GM06990 (cell line): Measurements from ENCODE around the gene SUV39H2.
"Not testable (repeated sequence)": the region's sequence is repeated elsewhere in the genome, so short reads cannot be mapped to it uniquely, and the experiment has no call there.

Experiments used
- DNase-seq: peaks from one replicate; pipeline ENCODE4 v3.0.0-alpha.2; 2011; ENCODE audit not compliant: insufficient read length; ENCODE audit errors: extremely low read depth
- H3K27me3 ChIP-seq: replicated peaks from 2 replicates; pipeline ENCODE4 v1.6.0; 2011; ENCODE audit warnings: low read length; ENCODE audit not compliant: control insufficient read depth, insufficient read depth
- H3K36me3 ChIP-seq: 2 replicates; pipeline ENCODE4 v1.5.1; 2011; ENCODE audit warnings: low read length; ENCODE audit not compliant: control insufficient read depth, insufficient read depth
- H3K4me3 ChIP-seq: replicated peaks from 2 replicates; pipeline ENCODE4 v1.5.1; 2011; ENCODE audit warnings: low read depth, mild to moderate bottlenecking, control low read depth, low read length
- CTCF ChIP-seq: IDR thresholded peaks from 2 replicates; pipeline ENCODE4 v1.5.1; 2011; ENCODE audit warnings: low read length, control low read depth, mild to moderate bottlenecking, inconsistent platforms; ENCODE audit not compliant: insufficient read depth, poor library complexity, severe bottlenecking

Gene SUV39H2

GRCh38 chr10:14905890-14906289 is 27.2 kb downstream of the SUV39H2 start:
- DNase-seq: no peak
- Histone ChIP-seq H3K27me3 (no peaks in the 10 kb centered on the region), H3K36me3 (peaks cover 16% of the 10 kb centered on the region), H3K4me3 (no peak overlapping the region)
- no peak for TF ChIP-seq CTCF

GRCh38 chr10:14906765-14907164 is 28.1 kb downstream of the SUV39H2 start:
- DNase-seq: no peak
- Histone ChIP-seq H3K36me3 (peaks cover 17% of the 10 kb centered on the region), H3K27me3 (no peaks in the 10 kb centered on the region), H3K4me3 (no peak overlapping the region)
- no peak for TF ChIP-seq CTCF

GRCh38 chr10:14907591-14907990 is 28.9 kb downstream of the SUV39H2 start:
- H3K4me3 ChIP-seq, DNase-seq: not testable (repeated sequence)
- peaks cover 17% of the 10 kb centered on the region for H3K36me3 ChIP-seq

GRCh38 chr10:14909101-14909500 is 30.4 kb downstream of the SUV39H2 start:
- no peak overlapping the region for H3K4me3 ChIP-seq
- no peak for DNase-seq
- TF ChIP-seq CTCF: no peak

More at GRCh38 chr10:14907591-14907990, 28.9 kb downstream of the SUV39H2 start:
- H3K27me3 ChIP-seq: not testable (repeated sequence)

GRCh38 chr10:14910953-14911352 is 32.3 kb downstream of the SUV39H2 start:
- TF ChIP-seq CTCF: no peak
- no peak for DNase-seq
- peaks cover 17% of the 10 kb centered on the region for H3K36me3 ChIP-seq

More at GRCh38 chr10:14909101-14909500, 30.4 kb downstream of the SUV39H2 start:
- Histone ChIP-seq H3K27me3 (no peaks in the 10 kb centered on the region), H3K36me3 (peaks cover 17% of the 10 kb centered on the region)

GRCh38 chr10:14911801-14912200 is 33.1 kb downstream of the SUV39H2 start:
- no peak for TF ChIP-seq CTCF
- no peak for DNase-seq
- Histone ChIP-seq H3K36me3 (peaks cover 16% of the 10 kb centered on the region), H3K27me3 (no peaks in the 10 kb centered on the region), H3K4me3 (no peak overlapping the region)

More at GRCh38 chr10:14910953-14911352, 32.3 kb downstream of the SUV39H2 start:
- Histone ChIP-seq H3K4me3 (no peak overlapping the region), H3K27me3 (no peaks in the 10 kb centered on the region)
